ENCODE measurements around the gene FBXL16. TPM values are rescaled to one million over a fixed set of nuclear protein-coding genes. Genes with fewer than 3 reads are reported as not detected.
A peak's percentile ranks its signal among the peaks of the same experiment; 100 is the strongest.

Gene FBXL16
- total and polyA plus RNA-seq, 2 of the 13 experiments (the other 11 are each of a cell fraction or from before 2014, with no cell fraction given): 0.22 to 2.0 TPM

GRCh38 chr16:700684-701584 is 4.7 kb downstream of the FBXL16 start:
- H3K9me3 ChIP-seq (ENCODE audit: low read length): no peaks in the 10 kb centered on the region
- no peak overlapping the region for H3K9ac ChIP-seq (ENCODE audit: insufficient read depth, low read depth, low read length)
- WGBS (ENCODE audit: low lambda C conversion rate): 24% methylated on average over 7 of the region's 76 CpGs
- intact Hi-C loops (cut with micrococcal nuclease; ENCODE audit: unreplicated experiment): no loop called here
- no peaks in the 10 kb centered on the region for H3K79me2 ChIP-seq (ENCODE audit: insufficient read depth, low read length)
- FAIRE-seq: no peak
- H4K20me1 ChIP-seq (ENCODE audit: insufficient read depth, low read length): peaks cover 3% of the 10 kb centered on the region; the same call in 1 of the 2 replicates
- H3K4me3 ChIP-seq (replicated peaks in 1 of 3; ENCODE audit: insufficient read depth in 1 of 3, low read depth in 2 of 3, low read length in 3 of 3): no peak overlapping the region
- H3K4me2 ChIP-seq (ENCODE audit: low read depth, low read length): no peak overlapping the region
- no peak overlapping the region for H2AFZ ChIP-seq (ENCODE audit: low read length)
- CTCF ChIA-PET (ENCODE audit: low intra/inter-chr PET ratio, low total read pairs): no interaction called here
- no peak overlapping the region for H3K27ac ChIP-seq (ENCODE audit: extremely low read length, insufficient read depth, low read length)
- no peak for DNase-seq (ENCODE audit: low spot score)
- ATAC-seq: peak; percentile 68
- H3K27me3 ChIP-seq (ENCODE audit: control insufficient read depth in 1 of 2, insufficient read depth in 2 of 2, low read length in 2 of 2): peaks cover 27 to 64% of the 10 kb centered on the region in 2 experiments
- POLR2A ChIA-PET: no interaction called here
- peaks cover under 1% of the 10 kb centered on the region; the same call in 1 of the 2 replicates for H3K4me1 ChIP-seq (ENCODE audit: insufficient read depth, low read length)
- no peaks in the 10 kb centered on the region for H3K36me3 ChIP-seq (replicated peaks in 1 of 2; ENCODE audit: control insufficient read depth in 1 of 2, insufficient read depth in 2 of 2, low read length in 2 of 2)
- in situ Hi-C loops (cut with HindIII; ENCODE audit: extremely low pct_ligation_motif_present, low pct_unique_long_range_greater_than_20kb): no loop called here
- no TSS peak for BruUV-seq (replicated peaks)
- TF ChIP-seq ZBTB49 (CRISPR knock-in tag; IDR thresholded peaks at IDR 0.05; ENCODE audit: borderline replicate concordance) (no peak), IRF2 (CRISPR knock-in tag; IDR thresholded peaks at IDR 0.05) (no peak; the same call in 1 of the 2 replicates), GLI4 (CRISPR knock-in tag; IDR thresholded peaks at IDR 0.05; ENCODE audit: borderline replicate concordance) (peak; percentile 83; the same call in 1 of the 2 replicates), ZNF292 (CRISPR knock-in tag; IDR thresholded peaks at IDR 0.05; ENCODE audit: borderline replicate concordance, low read depth) (no peak), JARID2 (CRISPR knock-in tag; IDR thresholded peaks at IDR 0.05; ENCODE audit: insufficient replicate concordance) (no peak), NR2C2 (CRISPR knock-in tag; IDR thresholded peaks at IDR 0.05; ENCODE audit: borderline replicate concordance) (no peak), ZNF260 (CRISPR knock-in tag; IDR thresholded peaks at IDR 0.05; ENCODE audit: borderline replicate concordance, low read depth) (no peak), TRAFD1 (CRISPR knock-in tag; IDR thresholded peaks at IDR 0.05; ENCODE audit: borderline replicate concordance) (no peak), CSRNP2 (CRISPR knock-in tag; conservative IDR thresholded peaks at IDR 0.05; ENCODE audit: low read depth) (peak; percentile 84; the same call in 1 of the 2 replicates), SNAPC4 (CRISPR knock-in tag; IDR thresholded peaks at IDR 0.05) (no peak)
